Suppressor macrophage treated with lipopolysaccharide for 1 hour (primary cell): ENCODE measurements around the gene GSG1L.

ENCODE experiments used
- DNase-seq, 3 donors: peaks; one replicate each; pipeline ENCODE4 v3.0.0-alpha.2; 2020 to 2022

The GSG1L gene

DNA sequence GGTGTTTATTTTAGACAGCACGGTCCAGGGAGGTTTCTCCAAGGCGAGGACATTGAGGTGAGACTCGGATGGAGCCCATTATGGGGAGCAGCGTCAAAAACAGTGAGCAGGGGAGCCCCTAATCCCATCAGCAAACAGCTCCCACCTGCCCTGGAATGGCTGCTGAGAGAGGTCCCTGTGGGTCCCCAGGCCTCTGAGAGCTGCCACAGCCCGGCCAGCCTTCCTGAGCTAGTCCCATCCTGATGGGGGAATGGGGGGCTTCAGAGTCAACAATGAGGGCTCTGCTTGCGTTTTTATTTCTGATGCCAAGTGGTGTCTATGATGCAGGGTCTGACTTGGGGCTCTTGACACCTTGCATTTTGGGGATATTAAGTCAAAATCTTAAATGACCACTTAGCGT, 128.4 kb downstream of the GSG1L start:
- no peak for DNase-seq

DNA sequence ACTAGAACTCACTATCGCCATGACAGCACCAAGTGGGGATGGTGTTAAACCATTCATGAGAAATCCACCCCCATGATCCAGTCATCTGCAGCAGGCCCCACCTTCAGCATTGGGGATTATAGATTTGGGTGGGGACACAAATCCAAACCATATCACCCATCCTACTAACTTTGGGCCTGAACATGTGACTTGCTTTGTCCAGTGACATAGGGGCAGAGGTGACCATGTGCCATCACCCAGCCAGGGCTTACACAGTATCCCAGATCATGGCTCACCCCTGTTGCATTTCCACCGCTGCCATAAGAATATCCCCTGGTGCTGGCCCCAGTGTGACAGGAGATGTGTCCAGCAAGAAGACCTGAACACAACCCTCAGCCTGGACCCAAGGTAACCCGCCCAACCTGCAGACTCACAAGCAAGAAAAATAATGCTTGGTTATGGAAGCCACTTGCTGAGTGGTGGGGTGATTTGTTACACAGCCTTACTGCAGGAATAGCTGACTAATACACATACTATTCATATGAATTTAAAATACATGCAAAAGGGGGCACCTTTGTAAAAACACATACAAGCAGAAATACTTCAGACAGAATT, 130.9 kb downstream of the GSG1L start:
- no peak for DNase-seq

DNA sequence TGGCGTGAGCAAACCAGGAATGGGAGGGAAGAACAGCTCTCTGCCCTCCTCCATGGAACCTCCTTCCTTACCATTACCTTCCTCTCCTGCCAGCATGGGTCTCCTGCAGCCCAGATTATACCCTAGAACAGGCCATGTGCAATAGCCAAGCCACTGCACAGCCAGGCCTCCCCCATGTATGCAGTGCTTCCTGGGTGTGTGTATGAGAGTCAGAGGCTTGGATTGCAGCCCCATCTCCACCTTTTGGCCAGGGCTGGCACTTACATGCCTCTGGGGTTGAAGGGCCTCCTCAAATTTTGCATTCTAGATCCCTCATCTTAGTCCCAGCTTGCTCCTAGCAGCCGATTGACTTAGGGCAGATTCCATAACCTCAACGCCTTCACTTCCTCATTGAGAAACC, 133.7 kb downstream of the GSG1L start:
- DNase-seq, result no peak

DNA sequence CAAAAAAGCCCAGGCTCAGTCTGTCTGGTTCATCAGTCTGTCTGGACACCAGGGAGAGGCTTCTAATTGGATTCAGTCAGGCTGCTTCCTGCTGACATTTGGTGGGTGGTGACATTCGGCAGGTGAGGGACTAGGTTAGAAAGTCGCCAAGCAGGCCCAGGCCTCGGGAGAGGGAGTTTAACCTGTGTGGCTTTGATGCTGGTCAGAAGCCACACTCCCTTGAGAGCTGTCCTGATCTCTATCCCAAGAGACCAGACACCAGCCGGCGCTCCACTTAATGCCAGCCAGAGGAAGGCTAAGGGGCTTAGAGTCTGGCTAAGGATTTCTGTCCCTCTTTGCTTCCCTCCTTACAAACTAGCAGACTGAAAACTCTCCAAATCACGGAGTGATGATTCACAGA, 135.0 kb downstream of the GSG1L start:
- DNase-seq, result no peak

DNA sequence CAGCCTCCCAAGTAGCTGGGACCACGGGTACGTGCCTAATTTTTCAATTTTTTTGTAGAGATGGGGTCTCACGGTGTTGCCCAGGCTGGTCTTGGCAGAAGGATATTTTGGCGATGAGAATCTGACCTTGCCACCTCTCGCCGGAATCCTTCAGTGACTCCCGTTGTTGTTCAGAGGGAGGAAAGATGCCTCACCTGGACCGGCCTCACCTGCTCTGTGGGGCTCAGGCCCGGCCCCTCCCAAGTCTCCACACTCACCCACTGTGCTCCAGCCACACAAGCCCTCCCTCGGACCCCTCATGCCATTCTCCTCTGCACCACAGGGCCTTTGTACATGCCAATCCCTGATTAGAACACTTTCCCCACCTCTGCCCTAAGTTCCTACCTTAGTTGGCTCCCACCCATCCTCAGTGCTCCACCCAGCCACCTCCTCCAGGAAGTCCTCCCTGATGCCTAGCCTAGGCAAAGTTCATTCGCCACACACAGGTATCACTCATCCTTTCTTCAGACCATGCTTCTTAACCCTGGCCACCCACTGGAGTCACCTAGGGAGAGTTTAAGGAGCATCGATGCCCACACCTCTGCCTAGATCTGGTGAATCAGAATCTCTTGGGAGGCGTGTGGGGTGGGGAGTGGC, 136.1 kb downstream of the GSG1L start:
- no peak for DNase-seq

DNA sequence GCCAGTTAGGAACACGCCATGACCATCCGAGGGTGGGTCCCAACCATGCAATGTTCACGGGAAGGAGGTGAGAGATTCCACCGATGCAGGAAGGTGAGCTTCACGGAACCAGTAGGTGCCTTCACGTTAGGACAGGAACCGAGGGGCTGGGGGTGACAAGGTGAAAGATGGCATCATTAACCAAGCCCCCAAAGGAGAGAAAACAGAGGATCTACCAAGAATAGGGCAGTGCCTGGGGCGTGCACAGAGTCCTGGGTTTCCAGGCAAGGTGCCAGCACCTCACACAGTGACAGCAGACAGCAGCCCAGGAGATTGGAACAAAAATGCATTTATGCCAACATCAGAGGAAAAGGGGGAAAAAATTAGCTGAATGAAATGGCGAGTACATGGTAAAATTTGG, 137.9 kb downstream of the GSG1L start:
- DNase-seq, result no peak

DNA sequence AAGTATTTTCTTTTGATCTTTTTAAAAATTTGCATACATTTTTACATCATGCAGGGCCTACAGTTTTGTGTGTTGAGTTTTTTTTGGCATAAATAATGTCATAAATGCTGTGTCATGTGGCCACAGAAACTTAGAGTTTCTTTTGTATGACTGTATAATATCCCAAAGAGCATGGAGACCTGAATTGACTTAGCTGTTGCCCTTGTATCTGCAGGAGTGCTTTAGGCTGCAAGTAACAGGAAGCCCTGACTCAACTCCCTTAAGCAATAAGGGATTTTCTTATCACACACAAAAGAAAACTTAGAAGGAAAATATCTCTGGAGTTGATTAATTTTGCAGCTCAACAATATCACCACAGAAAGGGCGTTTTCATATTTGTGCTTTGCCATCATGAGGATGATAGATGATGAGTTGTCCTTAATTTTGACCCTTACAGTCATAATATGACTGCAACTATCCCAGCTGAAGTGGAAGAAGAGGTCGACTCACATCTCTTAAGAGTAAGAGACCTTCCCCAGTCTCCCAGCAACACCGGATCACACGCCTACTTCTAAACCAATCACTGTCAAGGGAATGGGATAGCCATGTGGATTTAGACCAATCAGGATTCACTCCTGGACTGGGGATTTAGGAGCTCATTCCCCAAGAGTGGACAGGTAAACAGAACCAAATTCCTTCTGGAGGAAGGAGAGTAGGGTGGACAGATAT, 138.9 kb downstream of the GSG1L start:
- peak; percentile 24 to 38 (median 34) for DNase-seq

DNA sequence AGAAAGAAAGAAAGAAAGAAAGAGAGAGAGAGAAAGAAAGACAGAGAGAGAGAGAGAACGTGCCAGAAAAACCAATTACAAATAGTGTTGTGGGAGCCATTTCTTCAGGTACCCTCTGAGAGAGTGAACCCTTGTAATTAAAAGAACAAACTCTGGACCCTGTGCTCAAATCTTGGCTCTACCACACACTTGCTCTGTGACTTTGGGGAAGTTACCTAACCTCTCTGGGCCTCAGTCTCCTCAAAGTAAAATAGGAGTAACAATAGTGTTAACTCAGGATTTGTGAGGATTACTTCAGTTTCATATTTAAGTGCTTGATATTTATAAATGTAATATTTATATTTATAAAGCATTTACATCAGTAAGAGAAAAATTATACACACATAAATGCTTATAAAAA, 139.8 kb downstream of the GSG1L start:
- no peak for DNase-seq

DNA sequence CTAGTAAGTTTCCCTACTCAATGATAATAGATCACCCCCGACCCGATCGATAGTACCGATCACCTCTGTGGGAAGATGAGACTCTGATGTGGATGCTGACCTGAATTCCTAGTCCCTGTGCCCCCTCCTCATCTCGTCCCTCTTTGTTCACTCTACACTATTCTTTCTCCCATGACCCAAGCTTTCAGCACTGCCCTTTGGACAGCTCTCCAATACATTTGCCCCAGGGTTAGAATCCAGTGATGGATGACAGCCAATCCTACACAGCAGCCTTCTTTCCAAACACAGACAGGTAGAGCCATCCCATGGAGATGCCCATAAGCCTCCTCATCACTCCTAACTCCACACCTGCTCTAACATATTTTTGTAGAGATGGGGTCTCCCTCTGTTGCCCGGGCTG, 141.1 kb downstream of the GSG1L start:
- no peak for DNase-seq

DNA sequence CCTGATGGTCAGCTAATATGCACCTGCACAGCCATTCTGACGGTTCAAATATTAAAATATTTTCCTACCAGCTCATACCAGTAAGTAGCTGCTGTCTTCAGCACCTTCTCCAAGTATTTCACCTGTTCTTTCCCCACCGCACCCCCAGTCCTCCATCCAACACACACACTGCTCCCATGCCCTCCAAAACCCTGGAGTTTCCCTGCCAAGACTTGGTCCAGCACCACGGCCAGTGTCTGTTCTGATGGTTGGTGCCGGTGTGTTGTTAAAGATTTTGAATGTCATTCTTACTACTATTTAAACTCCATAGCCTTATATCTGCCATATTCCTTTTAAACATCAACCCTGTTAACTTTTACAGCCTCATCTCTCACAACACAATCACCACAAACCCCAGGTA, 142.4 kb downstream of the GSG1L start:
- DNase-seq, result no peak

DNA sequence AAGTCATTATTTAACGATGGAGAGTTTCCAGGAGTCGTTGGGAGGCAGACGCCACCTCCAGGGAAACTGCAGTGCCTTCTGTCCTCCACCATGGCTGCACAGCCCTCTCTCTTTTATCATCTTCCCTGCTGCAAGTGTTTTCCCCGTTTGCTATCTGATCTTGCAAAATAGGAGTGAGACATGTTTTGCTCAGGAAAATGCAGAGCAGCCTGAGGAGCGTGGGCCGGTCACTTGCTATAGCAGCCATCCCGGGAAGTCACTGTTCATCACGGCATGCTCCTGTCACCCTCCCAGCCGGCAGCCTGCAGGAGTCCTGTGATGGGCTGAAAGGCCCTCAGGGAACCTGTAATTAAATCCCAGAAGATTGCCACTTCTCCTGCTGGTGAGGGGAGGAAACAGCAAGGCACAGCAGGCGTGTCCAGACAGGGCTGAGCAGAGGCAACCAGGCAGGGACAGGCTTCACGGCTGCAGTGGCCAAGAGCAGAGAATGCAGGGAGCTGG, 143.1 kb downstream of the GSG1L start:
- peak in 1 of 3 donors; percentile 2 for DNase-seq

DNA sequence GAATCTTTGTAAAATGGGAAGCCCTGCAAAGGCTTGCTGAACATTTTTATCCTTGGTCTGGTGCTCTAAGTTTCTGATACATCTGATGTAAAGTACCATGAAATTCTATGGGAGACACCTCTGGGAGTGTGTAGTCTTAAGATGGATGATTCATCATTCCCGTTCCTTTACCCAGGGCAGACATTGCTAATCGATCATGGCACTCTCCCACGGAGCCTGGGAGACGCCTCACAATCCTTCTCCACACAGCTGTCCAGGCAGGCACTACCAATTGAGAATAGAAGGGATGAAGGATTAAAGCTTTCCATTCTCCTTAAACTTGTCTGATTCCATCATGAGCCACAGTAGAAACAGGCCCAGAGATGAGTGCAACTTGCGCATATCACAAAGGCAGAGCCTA, 144.8 kb downstream of the GSG1L start:
- DNase-seq, result no peak

DNA sequence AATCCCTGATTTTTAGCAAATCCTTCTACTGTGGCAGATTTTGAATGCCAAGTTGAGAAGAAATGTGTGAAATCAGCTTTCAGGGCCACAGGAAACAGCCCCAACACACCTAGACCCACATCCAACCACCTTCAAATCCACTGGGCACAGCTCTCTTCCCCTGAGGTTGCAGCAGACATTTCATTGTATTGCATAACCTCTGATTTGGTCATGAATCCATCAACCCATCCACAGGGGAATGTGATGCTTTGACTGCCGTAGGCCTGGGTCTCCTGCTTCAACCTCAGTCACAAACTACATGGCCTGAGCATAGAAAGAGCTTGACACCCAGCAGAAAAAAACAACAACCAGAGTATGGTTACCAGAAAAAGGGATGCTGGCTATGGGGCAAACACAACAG, 145.6 kb downstream of the GSG1L start:
- DNase-seq, result no peak

DNA sequence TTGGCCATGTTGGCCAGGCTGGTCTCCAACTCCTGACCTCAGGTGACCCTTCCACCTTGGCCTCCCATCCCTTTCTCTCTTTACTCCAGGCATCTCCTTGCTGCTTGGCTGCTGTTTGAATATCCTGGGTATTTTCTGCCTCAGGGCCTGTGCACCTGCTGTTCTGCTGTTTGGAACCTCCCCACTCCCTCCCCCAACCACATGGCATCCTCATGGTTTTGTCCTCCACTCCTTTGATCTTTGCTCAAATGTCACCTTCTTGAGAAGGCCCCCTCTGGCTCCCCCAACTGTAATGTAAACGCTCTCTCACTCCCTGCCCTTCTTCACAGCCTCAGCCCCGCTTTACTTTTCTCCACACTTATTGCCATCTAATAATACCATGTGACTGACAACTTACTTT, 152.0 kb downstream of the GSG1L start:
- no peak for DNase-seq

DNA sequence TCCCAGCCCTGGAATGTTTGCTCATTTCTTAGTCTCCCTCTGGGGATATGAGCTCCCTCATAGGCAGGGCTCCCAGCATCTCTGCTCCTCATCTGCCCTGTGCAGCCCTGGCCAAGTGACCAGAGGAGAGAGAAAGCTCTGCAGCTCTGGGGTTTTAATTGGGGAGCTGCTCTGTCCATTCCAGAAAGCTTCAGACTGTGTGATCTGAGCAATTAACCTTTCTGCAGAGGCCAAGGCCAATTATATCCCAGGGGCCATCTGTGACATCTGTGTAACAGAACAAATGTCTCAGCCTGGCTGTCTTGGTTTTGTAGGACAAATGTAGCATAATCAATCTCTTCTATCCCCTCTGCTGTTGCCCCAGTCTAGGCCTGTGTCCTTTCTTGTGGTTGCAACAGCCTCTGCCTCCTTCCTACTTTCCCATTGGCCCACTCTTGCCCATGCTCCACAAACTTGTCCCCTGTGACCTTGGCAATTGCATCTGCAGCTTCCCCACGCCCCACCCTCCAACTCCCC, 156.0 kb downstream of the GSG1L start:
- DNase-seq, result no peak

DNA sequence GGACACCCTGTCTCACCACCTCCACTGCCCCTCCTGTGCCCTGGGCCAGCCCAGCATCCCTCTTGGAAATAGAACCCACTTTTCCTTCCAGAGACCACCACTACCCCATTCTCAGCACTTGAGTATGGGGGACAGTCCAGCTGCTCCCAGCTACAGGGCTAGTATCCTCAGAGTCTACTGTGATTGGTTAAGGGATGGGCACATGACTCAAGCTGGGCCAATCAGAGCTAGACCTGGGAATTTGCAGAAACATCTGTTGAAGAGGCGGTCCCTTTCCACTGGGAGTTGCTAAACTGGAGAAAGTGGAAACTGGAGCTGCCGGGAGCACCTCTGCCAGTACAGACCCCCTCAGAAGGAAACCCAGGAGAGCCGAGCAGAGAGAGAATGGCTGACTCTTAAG, 156.6 kb downstream of the GSG1L start:
- no peak for DNase-seq

DNA sequence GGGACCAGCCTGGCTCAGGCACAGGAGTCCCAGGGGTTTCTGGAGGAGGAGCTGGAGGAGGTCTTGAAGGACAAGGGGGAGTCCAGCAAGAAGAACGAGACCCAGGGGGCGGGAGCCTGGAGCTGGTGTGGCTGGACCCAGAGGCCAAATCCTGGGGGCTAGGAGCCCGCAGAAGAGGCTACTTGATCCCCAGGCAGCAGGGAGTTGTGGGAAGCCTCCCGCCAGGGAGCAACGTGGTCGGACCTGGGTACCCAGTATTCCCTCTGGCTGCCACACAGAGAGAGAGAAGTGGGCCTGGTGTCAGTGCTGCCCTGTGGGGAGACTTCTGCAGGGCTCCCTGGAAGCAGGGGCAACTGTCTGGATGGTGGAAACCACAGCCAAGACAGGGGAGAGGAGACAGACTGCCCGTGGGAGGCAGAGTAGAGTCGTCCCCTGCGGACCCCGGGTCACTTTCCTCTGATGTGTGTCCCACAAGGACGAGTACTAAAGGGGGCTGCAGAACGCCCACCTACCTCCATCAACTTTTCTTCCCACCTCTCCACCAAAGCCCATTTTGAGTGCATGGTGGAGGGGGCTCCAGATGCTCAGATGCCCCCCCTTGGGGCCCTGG, 160.4 kb downstream of the GSG1L start:
- DNase-seq, result no peak

DNA sequence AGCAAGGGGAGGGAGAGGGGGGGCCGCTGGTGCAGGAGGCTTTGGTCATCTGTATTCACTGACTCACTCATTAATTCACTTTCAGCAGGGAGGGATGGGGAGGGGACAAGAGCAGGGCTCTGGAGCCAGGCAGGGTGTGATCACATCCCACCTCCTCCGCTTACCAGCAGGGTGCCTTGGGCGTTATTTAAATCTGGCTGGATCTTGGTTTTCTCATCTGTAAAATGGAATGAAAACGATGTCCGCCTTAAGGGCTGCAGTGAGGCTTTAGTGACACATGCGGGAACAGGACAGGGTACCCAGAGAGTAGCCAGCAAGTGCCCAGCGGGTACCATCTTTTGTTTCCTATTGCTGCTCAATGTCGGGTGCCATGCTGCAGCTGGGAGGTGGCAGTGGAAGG, 161.0 kb downstream of the GSG1L start:
- DNase-seq, result no peak

DNA sequence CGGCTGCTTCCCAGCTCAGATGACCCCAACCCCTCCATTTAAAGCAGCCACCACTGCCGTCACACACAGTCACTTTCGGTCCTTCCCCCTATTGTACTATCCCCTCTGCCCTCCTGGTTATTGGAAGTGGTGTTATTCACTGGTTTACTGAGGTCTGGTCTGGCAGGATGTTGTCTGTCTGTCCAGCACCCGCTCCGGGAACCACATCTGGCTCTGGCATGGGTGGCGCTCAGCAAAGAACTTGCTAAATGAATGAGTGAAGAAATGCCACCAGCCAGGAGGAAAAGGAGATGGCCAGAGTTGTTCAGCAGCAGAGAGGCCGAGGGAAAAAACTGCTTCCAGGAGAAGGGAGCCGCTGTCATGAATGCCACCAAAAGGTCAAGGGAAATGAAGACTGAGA, 161.6 kb downstream of the GSG1L start:
- no peak for DNase-seq

DNA sequence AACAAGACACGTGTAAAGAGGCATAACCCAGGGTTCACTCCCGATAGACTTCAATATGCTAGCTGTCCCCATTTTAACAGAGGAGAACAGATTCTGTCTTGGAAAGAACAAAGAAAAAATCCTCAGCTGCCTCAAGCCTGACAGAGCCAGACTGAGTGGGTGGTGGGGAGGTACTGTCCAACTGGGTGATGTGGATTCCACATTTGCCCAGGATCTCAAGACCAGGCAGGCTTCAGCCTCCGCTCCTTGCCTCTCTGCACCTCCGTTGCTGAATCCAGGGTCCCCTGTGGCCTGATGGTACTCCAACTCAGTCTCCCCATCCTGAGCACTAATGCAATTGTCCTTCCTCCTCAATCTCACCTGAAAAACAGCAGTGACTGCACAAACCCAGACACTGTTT, 163.8 kb downstream of the GSG1L start:
- no peak for DNase-seq

DNA sequence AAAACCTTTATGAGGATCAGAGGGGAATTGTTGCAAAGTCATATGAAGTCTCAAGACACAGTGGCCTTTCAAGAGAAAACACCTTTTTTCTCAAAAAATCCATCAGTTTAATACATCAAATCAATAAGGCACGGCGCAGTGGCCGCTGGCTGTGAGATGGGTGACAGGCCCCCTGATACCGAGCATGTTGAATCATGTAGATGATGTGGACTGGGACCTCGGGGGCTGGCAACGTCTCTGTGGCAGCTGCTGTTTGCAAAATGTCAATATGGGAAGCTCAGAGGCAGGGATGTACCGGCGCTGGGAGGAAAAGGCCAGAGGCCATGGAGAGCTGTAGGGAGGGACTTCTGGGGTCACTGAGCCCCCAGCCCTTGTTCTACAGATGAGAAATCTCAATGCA, 169.1 kb downstream of the GSG1L start:
- DNase-seq, result no peak

DNA sequence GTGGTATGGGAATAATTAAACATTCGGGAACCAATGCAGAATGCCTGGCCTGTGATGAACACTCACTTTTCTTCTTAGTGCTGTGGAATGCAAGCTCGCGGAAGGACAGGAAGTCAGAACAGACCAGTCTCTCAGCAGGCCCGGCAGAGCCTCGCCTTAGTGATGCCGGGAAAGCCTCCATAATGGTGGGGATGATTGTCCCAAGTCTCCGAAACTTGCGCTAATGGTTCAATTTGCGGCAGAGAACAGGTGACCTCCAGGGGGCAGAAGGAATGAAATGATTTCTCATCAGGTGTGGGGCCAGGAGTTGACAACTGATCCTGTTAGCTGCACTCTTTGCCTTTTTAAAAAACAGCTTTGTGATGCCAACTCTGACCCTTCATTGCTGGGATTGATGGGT, 170.6 kb downstream of the GSG1L start:
- no peak for DNase-seq

DNA sequence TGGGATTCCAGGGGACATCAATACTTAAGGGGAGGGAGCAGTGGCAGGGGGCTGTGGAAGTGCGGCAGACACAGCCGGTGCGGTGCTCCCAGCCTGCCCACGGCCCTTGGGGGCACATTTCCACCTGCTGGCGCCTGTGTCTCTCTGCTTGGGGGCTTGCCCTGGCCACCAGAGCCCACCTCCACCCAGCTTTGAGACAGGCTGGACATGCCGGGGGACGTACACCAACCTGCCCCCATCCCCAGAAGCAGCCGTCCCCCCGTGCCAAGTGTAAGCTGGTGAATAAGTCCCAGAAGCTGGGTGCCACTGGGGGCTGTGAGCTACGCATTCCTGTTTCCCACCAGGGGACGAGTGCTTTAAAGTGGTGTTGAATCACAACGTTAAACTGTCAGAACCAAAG, 172.6 kb downstream of the GSG1L start:
- no peak for DNase-seq

DNA sequence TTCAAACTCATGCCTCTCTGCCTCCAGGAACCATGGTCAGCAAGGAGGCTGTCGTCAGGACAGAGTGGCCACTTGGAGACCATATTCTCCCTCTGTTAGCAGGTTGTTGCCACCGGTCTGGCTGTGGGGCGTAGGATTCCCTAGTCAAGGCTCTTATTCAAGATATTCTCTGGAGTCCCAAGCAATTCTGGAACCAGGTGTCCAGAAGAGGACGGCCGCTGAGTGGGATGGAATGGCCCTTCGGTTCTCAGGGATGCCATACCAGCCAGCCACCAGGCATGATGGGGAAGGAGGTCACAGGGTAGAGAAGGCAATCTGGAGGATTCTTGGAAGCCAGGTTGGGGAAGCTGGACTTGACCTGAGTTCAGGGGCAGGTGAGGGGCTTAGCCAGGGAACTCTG, 173.5 kb downstream of the GSG1L start:
- no peak for DNase-seq
